A673 (cell line): ENCODE results near the gene RSAD1. TPM values are rescaled to one million over a fixed set of nuclear protein-coding genes. Genes with fewer than 3 reads are reported as not detected.

ENCODE experiments used
- BruUV-seq: library from RNA; stranded (reverse); fragments of 400-500 nt; replicated peaks from 2 replicates; lab custom pipeline; 2021; lab: Mats Ljungman, UMichigan
- CTCF ChIA-PET: fragments of 300-600 bp; sonication (Branson Sonifier 250); formaldehyde crosslinking; loops from one replicate; lab custom pipeline; 2022; ENCODE audit warnings: antibody characterized with exemption; lab: Charles Lee
- POLR2A ChIA-PET: fragments of 300-600 bp; sonication (Branson Sonifier 250); formaldehyde crosslinking; loops from one replicate; lab custom pipeline; 2022; ENCODE audit warnings: antibody characterized with exemption; ENCODE audit not compliant: low non-redundant PET; lab: Charles Lee
- DNase-seq: peaks from one replicate; pipeline ENCODE4 v3.0.0-alpha.2; 2015; ENCODE audit warnings: low spot score
- H3K27ac ChIP-seq: fragments of 200-600 bp; sonication (generic); 2 replicates; pipeline ENCODE4 v1.5.1; 2016; ENCODE audit warnings: mixed run types, low read depth, mild to moderate bottlenecking, mixed read lengths, antibody characterized with exemption, low read length; ENCODE audit not compliant: poor library complexity, severe bottlenecking
- H3K27me3 ChIP-seq: fragments of 200-600 bp; sonication (generic); replicated peaks from 2 replicates; pipeline ENCODE4 v1.6.1; 2017; ENCODE audit warnings: mixed run types, low read depth, mild to moderate bottlenecking, mixed read lengths, antibody characterized with exemption, low read length; ENCODE audit not compliant: insufficient read depth, poor library complexity
- H3K36me3 ChIP-seq: fragments of 200-600 bp; sonication (generic); 2 replicates; pipeline ENCODE4 v1.6.1; 2016; ENCODE audit warnings: mixed run types, mild to moderate bottlenecking, mixed read lengths, antibody characterized with exemption, low read length; ENCODE audit not compliant: insufficient read depth, poor library complexity, severe bottlenecking
- H3K4me1 ChIP-seq: fragments of 200-600 bp; sonication (generic); 2 replicates; pipeline ENCODE4 v1.6.1; 2017; ENCODE audit warnings: mixed run types, mild to moderate bottlenecking, mixed read lengths, antibody characterized with exemption, low read length; ENCODE audit not compliant: insufficient read depth, poor library complexity, severe bottlenecking
- H3K4me3 ChIP-seq: fragments of 200-600 bp; sonication (generic); 2 replicates; pipeline ENCODE4 v1.5.1; 2016; ENCODE audit warnings: low read depth, mixed run types, mild to moderate bottlenecking, mixed read lengths, low read length; ENCODE audit not compliant: poor library complexity, severe bottlenecking
- H3K9me3 ChIP-seq: fragments of 200-600 bp; sonication (generic); 2 replicates; pipeline ENCODE4 v1.6.1; 2016; ENCODE audit warnings: mixed run types, low read depth, mild to moderate bottlenecking, mixed read lengths, antibody characterized with exemption, low read length; ENCODE audit not compliant: poor library complexity, severe bottlenecking
- CTCF ChIP-seq: fragments of 300-800, 200-600 bp; sonication (generic); conservative IDR thresholded peaks from 2 replicates; pipeline ENCODE4 v1.5.1; 2017; ENCODE audit warnings: low read depth, mild to moderate bottlenecking, antibody characterized with exemption, low read length, moderate library complexity, mixed read lengths
- EZH2 ChIP-seq: fragments of 200-600 bp; sonication (generic); IDR thresholded peaks from 2 replicates; pipeline ENCODE4 v1.6.1; 2017; ENCODE audit warnings: borderline replicate concordance, low read depth, mild to moderate bottlenecking, mixed read lengths, antibody characterized with exemption, low read length; ENCODE audit not compliant: poor library complexity, severe bottlenecking
- intact Hi-C: fragments of 100-400 bp; cut with micrococcal nuclease; formaldehyde crosslinking; loops from one replicate; pipeline ENCODE4 v1.10.0; 2022; ENCODE audit not compliant: unreplicated experiment
- total RNA-seq: library from RNA; stranded (reverse); gene quantifications from 2 replicates; pipeline ENCODE4 v1.2.3, GENCODE V29; 2021

RSAD1 gene
- total RNA-seq, 1 experiment from 2014 or later: 44.3 TPM

GRCh38 chr17:50464121-50464520, 14.5 kb upstream of the RSAD1 start:
- intact Hi-C loops: no loop called here
- no peaks in the 10 kb centered on the region for H3K9me3 ChIP-seq
- no peak overlapping the region for H3K27ac ChIP-seq
- no peak for DNase-seq
- no peak overlapping the region for H3K4me3 ChIP-seq
- no TSS peak for BruUV-seq
- CTCF ChIA-PET: no interaction called here
- TF ChIP-seq CTCF (no peak), EZH2 (no peak)
- peaks cover 13% of the 10 kb centered on the region for H3K4me1 ChIP-seq
- POLR2A ChIA-PET: no interaction called here
- no peaks in the 10 kb centered on the region for H3K36me3 ChIP-seq
- peaks cover 9% of the 10 kb centered on the region for H3K27me3 ChIP-seq

GRCh38 chr17:50464736-50465135, 13.9 kb upstream of the RSAD1 start:
- Histone ChIP-seq H3K36me3 (no peaks in the 10 kb centered on the region), H3K27me3 (peaks cover 14% of the 10 kb centered on the region), H3K4me1 (peaks cover 11% of the 10 kb centered on the region), H3K27ac (no peak overlapping the region), H3K9me3 (no peaks in the 10 kb centered on the region), H3K4me3 (no peak overlapping the region)
- BruUV-seq: no TSS peak
- ChIA-PET CTCF (no interaction called here), POLR2A (interaction anchor here (0.5 kb wide), 1 partner anchor 1128 kb away, joined by 9 read pairs; no protein-coding TSS in a partner anchor)
- TF ChIP-seq EZH2 (no peak), CTCF (no peak)
- intact Hi-C loops: no loop called here
- DNase-seq: no peak

- ChIA-PET POLR2A (interaction anchor here (0.5 kb wide), 1 partner anchor 1129 kb away, joined by 9 read pairs; no protein-coding TSS in a partner anchor), CTCF (no interaction called here)
- intact Hi-C loops: no loop called here
- Histone ChIP-seq H3K27me3 (peaks cover 14% of the 10 kb centered on the region), H3K4me1 (peaks cover 11% of the 10 kb centered on the region), H3K4me3 (no peak overlapping the region), H3K27ac (no peak overlapping the region), H3K9me3 (no peaks in the 10 kb centered on the region), H3K36me3 (no peaks in the 10 kb centered on the region)
- TF ChIP-seq EZH2 (no peak), CTCF (no peak)
- no TSS peak for BruUV-seq
- no peak for DNase-seq
These were observed 13.5 kb upstream of the RSAD1 start for GRCh38 chr17:50465171-50465570.
